Duodenal mucosa (tissue), 2 donors: ENCODE results near the gene NOL3.
A peak's percentile ranks its signal among the peaks of the same experiment; 100 is the strongest.

ENCODE experiments used
- H3K27ac ChIP-seq: one replicate; pipeline ENCODE4 v1.7.0; 2013; ENCODE audit warnings: low read depth, low read length
- H3K27me3 ChIP-seq, 2 donors: one replicate each; pipeline ENCODE4 v1.7.0; 2013; ENCODE audit warnings: low read length in 2 of 2, control low read depth in 1 of 2; ENCODE audit not compliant: insufficient read depth in 2 of 2, control insufficient read depth in 1 of 2
- H3K36me3 ChIP-seq, 2 donors: one replicate each; pipeline ENCODE4 v1.7.0; 2013; ENCODE audit warnings: low read length in 2 of 2, control low read depth in 1 of 2; ENCODE audit not compliant: insufficient read depth in 2 of 2, control insufficient read depth in 1 of 2
- H3K4me1 ChIP-seq, 2 donors: one replicate each; pipeline ENCODE4 v1.7.0; 2013; ENCODE audit warnings: low read length in 2 of 2, control low read depth in 1 of 2; ENCODE audit not compliant: insufficient read depth in 2 of 2, control insufficient read depth in 1 of 2
- H3K4me3 ChIP-seq, 2 donors: one replicate each; pipeline ENCODE4 v1.7.0; 2013; ENCODE audit warnings: low read length in 2 of 2, low read depth in 1 of 2
- H3K9ac ChIP-seq, 2 donors: one replicate each; pipeline ENCODE4 v1.7.0; 2013; ENCODE audit warnings: low read length in 2 of 2, low read depth in 1 of 2
- H3K9me3 ChIP-seq, 2 donors: one replicate each; pipeline ENCODE4 v1.7.0; 2013; ENCODE audit warnings: low read length in 2 of 2, control low read depth in 1 of 2; ENCODE audit not compliant: control insufficient read depth in 1 of 2

The NOL3 gene

GRCh38 chr16:67182288-67182687 is 11.9 kb downstream of the NOL3 start:
- H3K27ac ChIP-seq: no peak overlapping the region
- H3K9me3 ChIP-seq: no peaks in the 10 kb centered on the region
- H3K36me3 ChIP-seq: no peaks in the 10 kb centered on the region
- H3K9ac ChIP-seq: no peak overlapping the region
- no peaks in the 10 kb centered on the region for H3K27me3 ChIP-seq
- no peak overlapping the region for H3K4me3 ChIP-seq
- H3K4me1 ChIP-seq: peaks cover 35 to 44% of the 10 kb centered on the region in 2 donors

- H3K9ac ChIP-seq: peak overlapping the region; percentile 48 to 78
- H3K4me1 ChIP-seq: peaks cover 30 to 37% of the 10 kb centered on the region in 2 donors
- peak overlapping the region; percentile 71 to 82 for H3K4me3 ChIP-seq
These were observed 12.9 kb downstream of the NOL3 start for GRCh38 chr16:67183284-67183626.

GRCh38 chr16:67183627-67184452 is 13.5 kb downstream of the NOL3 start, which contains the start of gene MATCAP1:
Gene MATCAP1, minus strand, starts transcription at chr16:67183963. Its CDS starts 3,353 bp downstream, at chr16:67180610.
- H3K4me3 ChIP-seq: peak within 1 kb of the TSS; percentile 71 to 82
- peaks cover 26 to 32% of the 10 kb centered on the region in 2 donors for H3K4me1 ChIP-seq
- peak within 1 kb of the TSS; percentile 95 for H3K27ac ChIP-seq
- peak within 1 kb of the TSS; percentile 78 to 84 for H3K9ac ChIP-seq
- H3K36me3 ChIP-seq: no peaks in the 10 kb centered on the region
- no peaks in the 10 kb centered on the region for H3K9me3 ChIP-seq
- no peaks in the 10 kb centered on the region for H3K27me3 ChIP-seq

More at GRCh38 chr16:67183284-67183626, 12.9 kb downstream of the NOL3 start:
- H3K27ac ChIP-seq: peak overlapping the region; percentile 95
- H3K36me3 ChIP-seq: no peaks in the 10 kb centered on the region
- no peaks in the 10 kb centered on the region for H3K9me3 ChIP-seq
- H3K27me3 ChIP-seq: no peaks in the 10 kb centered on the region

- no peaks in the 10 kb centered on the region for H3K36me3 ChIP-seq
- peak overlapping the region; percentile 95 for H3K27ac ChIP-seq
- H3K4me3 ChIP-seq: peak overlapping the region; percentile 71 to 82
- H3K4me1 ChIP-seq: peaks cover 26 to 32% of the 10 kb centered on the region in 2 donors
- peak overlapping the region; percentile 78 to 84 for H3K9ac ChIP-seq
- no peaks in the 10 kb centered on the region for H3K27me3 ChIP-seq
- H3K9me3 ChIP-seq: no peaks in the 10 kb centered on the region
These were observed 14.2 kb downstream of the NOL3 start for GRCh38 chr16:67184453-67184994.

- Histone ChIP-seq H3K4me1 (peaks cover 26 to 32% of the 10 kb centered on the region in 2 donors), H3K36me3 (no peaks in the 10 kb centered on the region), H3K4me3 (peak overlapping the region; percentile 71 to 82), H3K27me3 (no peaks in the 10 kb centered on the region), H3K9me3 (no peaks in the 10 kb centered on the region), H3K9ac (no peak overlapping the region), H3K27ac (no peak overlapping the region)
These were observed 14.8 kb downstream of the NOL3 start for GRCh38 chr16:67184995-67185650.

DNA sequence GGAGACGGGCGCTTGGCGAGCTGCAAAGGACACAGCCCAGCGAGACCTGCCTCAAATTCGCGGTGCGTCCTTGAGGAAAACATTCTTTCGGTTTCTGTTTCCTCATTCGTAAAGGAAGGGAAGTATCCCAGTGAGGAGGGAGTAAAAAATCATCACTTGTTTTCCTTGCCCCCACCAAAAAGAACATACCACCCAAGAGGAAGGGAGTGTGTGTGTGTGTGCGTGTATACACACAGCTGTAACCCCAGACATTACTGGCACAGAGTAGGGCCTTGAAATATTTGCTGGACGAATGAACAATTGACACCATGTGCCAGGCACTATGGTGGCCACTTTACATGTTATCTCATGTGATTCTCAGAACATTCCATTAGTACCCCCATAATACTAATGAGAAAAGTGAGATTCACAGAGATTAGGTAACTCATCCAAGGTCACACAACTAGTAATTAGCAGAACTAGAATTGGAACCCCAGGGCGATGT is 15.4 kb downstream of the NOL3 start:
- no peaks in the 10 kb centered on the region for H3K36me3 ChIP-seq
- no peak overlapping the region for H3K27ac ChIP-seq
- peaks cover 26 to 32% of the 10 kb centered on the region in 2 donors for H3K4me1 ChIP-seq
- no peaks in the 10 kb centered on the region for H3K9me3 ChIP-seq
- H3K4me3 ChIP-seq: peak overlapping the region; percentile 71 to 82
- no peak overlapping the region for H3K9ac ChIP-seq
- no peaks in the 10 kb centered on the region for H3K27me3 ChIP-seq

GRCh38 chr16:67186550-67186950 is 16.2 kb downstream of the NOL3 start:
- H3K9me3 ChIP-seq: no peaks in the 10 kb centered on the region
- H3K9ac ChIP-seq: no peak overlapping the region
- no peak overlapping the region for H3K27ac ChIP-seq
- H3K4me1 ChIP-seq: peaks cover 27 to 29% of the 10 kb centered on the region in 2 donors
- no peaks in the 10 kb centered on the region for H3K27me3 ChIP-seq
- no peaks in the 10 kb centered on the region for H3K36me3 ChIP-seq
- H3K4me3 ChIP-seq: no peak overlapping the region

- H3K9ac ChIP-seq: no peak overlapping the region
- no peak overlapping the region for H3K4me3 ChIP-seq
- H3K27ac ChIP-seq: no peak overlapping the region
- H3K9me3 ChIP-seq: no peaks in the 10 kb centered on the region
- peaks cover 27 to 31% of the 10 kb centered on the region in 2 donors for H3K4me1 ChIP-seq
- no peaks in the 10 kb centered on the region for H3K36me3 ChIP-seq
- H3K27me3 ChIP-seq: no peaks in the 10 kb centered on the region
These were observed 17.0 kb downstream of the NOL3 start for GRCh38 chr16:67187175-67187890.

GRCh38 chr16:67188323-67188722 is 18.0 kb downstream of the NOL3 start:
- H3K27ac ChIP-seq: no peak overlapping the region
- peaks cover 2% of the 10 kb centered on the region in 2 donors for H3K36me3 ChIP-seq
- H3K4me3 ChIP-seq: no peak overlapping the region
- H3K27me3 ChIP-seq: no peaks in the 10 kb centered on the region
- H3K9me3 ChIP-seq: no peaks in the 10 kb centered on the region
- H3K9ac ChIP-seq: no peak overlapping the region
- H3K4me1 ChIP-seq: peaks cover 27 to 34% of the 10 kb centered on the region in 2 donors
